EH (cell line): ENCODE measurements around the gene TEX19.
"Not testable (repeated sequence)": the region's sequence is repeated elsewhere in the genome, so short reads cannot be mapped to it uniquely, and the experiment has no call there.

Experiments used
- DNase-seq: peaks from one replicate; pipeline ENCODE4 v3.0.0-alpha.2; 2015; ENCODE audit warnings: low read depth

The TEX19 gene

DNA sequence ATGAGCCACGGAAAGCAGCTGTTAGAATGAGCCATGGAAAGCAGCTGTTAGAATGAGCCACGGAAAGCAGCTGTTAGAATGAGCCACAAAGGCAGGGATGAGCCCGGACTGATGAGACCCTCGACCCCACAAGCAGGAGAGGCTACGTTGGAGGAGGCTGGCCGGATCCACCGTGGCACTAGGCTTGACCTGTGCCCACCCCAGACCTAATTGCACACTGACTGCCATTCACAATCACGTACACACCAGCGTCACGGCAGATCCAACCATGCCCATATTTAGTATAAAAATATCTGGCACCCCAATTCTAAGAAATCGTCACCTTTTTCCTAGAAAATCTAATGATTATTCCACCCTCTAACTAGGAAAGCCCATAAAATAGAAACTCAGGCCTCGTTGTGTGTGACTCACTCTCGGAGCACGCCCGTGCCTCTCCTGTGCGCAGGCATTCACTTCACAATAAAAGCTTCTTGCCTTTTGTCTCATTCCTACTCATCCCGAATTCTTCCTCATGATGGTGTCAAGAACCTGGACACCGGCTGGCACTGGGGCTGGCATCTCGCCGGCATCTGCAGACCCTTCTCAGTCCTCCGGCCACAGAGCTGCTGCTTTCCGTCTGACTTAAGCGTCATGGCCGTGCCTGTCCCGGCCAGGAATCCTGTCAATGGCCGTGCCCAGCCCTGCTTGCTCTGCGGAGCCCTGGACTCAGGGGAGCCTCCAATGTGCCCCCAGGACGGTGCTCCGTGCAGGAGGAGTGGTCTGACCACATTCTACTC, 20.0 kb upstream of the TEX19 start:
- peak; percentile 82 for DNase-seq

DNA sequence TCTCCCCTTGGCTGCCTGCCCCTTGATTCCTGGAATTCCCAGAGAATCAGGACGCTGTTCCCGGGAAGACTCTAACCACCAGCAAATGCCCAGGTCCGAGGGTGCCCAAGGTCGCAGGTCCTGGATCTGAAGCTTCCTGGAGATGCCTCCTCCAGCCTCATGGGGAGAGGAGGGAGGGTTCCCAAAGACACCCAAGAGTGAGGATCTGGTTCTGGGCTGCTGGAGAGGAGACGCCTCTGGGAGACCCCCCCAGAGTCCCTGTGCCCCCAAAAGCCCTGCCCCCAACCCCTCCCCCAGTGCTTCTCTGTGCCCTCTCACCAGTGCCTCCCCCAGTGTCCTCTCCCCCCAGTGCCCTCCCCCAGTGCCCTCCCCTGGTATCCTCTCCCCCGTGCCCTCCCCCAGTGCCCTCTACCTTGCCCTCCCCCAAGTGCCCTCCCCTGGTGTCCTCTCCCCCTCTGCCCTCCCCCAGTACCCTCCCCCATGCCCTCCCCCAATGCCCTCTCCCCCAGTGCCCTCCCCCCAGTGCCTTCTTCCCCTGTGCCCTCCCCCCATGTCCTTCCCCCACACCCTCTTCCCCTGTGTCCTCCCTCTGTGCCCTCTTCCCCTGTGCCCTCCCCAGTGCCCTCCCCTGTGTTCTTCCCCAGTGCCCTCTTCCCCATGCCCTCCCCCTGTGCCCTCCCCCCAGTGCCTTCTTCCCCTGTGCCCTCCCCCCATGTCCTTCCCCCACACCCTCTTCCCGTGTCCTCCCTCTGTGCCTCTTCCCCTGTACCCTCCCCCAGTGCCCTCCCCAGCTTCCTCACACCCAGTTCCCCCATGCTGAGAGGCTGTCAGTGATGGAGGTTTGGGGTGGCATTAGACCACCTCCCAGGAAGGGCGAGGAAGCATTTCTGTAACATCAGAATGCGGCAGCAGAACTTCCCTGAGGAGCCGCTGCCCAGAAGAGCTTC, 19.1 kb upstream of the TEX19 start:
- no peak for DNase-seq

DNA sequence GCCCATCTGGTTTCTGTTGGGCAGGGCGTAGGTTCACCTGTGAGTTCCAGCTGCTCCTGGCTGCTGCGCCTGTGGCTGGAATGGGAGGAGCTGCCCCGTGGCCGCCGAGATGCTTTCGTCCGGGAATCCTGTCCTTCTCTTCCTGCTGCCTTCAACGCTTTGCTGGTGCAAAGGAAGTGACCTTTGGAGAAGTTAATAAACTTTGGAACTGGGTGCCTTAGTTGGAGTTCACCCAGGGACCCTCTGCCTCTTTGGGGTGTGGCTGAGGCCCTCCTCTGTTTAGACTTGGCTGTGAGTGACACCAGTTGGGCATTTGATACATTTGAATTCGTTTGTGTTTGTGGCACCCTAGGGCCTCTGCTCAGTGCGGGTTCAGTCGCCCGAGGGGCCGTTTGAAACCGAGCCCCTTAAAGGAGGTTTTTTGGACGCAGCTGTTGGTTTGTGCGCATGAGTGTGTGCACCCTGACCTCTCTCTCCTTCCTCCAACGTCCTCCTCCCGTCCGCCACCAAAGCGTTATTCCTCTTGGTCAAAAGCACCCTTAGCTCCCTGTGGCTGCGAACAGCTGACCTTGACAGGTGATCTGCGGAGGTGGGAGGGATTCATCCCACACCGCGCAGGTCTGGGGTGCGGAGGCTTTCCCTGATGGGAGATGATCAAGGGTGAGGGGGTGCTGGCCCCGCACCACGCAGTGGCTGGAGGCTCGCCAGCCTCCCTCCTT, 16.5 kb upstream of the TEX19 start:
- DNase-seq, result no peak

DNA sequence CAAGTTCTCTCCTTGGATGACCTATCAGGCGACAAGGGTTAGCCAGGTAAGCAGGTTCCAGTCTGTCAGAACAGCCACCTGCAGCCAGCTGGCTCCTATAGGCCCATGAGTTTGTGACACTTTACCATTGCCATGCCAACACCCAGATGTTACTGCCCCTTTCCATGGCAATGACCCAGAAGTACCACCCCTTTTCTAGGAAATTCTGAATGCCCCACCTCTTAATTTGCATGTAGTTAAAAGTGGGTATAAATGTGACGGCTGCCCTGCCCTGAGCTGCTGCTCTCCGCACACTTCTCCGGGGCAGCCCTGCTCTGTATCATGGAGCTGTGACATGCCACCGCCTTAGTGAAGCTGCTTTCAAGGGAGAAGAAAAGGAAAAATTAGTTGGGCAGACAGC, 15.5 kb upstream of the TEX19 start:
- DNase-seq, result no peak

DNA sequence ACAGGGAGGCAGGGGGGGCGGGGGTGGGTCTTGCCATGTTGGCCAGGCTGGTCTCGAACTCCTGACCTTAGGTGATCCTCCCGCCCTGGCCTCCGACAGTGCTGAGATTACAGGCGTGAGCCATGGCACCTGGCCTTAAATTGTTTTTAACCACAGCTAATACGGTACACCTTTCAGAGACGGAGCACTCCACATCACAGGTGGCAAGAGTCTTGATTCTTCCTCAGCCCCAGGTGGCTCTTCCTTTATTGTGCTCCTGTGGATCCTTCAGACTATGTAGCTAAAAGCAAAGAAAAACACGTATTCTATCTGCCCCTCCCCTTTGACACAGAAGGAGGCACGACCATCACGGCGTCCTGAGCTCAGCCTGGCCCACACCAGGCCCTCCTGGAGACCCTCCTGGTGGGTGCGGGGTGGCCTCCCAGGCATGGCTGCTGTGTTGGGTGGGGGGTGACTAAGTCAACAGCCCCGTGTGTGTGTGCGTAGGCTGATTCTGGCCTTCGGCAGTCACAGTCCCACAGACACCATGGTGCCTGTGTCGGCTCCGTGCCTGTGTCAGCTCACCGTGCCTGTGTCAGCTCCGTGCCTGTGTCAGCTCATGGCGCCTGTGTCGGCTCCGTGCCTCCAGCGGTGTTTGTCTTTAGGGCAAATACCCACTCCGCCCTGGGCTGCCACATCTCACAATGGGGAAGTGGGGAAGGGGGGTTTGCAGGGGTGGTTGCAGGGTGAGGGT, 14.7 kb upstream of the TEX19 start:
- DNase-seq, result no peak

DNA sequence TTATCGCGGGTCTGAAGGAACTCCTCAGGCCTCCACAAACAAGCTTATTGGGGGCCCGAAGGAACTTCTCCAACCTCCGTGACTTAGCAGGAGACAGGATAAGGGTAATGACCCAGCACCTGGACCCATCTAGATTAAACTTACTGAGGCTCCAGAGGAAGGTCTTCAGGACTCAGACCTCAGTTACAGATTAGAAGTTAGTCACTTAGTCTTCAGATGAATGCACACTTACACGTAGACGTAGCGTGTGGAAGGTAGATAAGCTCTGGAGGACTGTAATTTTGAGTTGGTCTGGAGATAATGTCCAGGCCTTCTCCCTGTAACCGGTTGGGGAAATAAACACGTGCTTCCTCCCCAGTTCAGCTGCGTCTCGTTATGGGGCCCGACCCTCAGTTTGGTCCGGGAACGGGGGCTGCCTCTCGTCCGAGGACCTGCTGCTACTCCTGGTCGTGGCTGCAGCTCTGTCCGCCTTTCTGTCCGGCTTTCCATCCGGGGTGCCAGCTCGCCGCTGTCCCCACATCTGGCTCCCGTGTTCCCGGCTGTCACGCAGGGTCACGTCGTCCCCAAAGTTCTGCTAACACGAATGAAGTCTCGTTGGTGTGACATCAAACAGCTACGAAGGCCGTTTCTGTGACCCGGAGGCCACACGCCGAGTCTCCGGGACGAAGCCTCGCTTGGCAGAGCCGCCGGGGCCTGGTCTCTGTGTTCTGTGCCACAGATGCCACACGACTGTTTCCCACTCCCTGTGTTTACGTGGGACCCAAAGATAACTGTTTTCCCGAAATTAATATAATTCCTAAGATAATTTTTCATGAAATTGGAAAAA, 13.7 kb upstream of the TEX19 start:
- DNase-seq, result no peak

DNA sequence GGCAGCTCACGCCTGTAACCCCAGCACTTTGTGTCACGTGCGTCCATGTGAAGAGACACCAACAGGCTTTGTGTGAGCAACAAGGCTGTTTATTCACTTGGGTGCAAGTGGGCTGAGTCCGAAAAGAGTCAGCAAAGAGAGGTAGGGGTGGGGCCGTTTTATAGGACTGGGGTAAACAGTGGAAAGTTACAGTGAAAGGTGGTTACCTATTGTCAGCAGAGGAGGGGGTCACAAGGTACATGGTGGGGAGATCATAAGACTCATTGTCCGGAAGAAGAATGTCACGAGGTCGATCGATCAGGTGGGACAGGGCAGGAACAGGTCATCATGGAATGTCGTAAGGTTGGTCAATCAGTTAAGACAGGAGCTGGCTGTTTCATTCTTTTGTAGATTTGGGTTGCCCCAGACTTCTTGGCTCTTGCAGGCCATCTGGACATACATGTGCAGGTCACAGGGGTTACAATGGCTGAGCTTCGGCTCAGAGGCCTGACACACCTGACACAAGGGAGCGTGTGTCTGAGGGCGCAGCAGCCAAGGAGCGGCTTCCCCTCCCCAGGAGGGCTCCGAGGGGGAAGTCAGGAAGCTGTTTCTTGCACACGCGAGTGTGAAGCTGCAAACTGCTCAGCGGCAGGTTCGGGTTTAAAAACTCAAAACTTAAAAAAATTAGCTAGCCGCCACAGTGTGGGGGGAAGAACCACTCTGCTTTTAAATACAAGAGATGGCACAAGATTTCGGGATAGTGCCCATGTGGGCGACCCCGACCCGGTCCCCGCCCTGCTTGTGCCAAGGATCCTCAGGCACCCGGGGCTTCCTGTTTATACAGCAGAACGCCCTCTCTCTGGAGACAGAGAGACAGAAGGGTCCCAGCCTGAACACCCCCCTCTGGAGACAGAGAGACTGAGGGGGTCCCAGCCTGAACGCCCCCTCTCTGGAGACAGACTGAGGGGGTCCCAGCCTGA, 12.4 kb upstream of the TEX19 start:
- DNase-seq, result no peak

DNA sequence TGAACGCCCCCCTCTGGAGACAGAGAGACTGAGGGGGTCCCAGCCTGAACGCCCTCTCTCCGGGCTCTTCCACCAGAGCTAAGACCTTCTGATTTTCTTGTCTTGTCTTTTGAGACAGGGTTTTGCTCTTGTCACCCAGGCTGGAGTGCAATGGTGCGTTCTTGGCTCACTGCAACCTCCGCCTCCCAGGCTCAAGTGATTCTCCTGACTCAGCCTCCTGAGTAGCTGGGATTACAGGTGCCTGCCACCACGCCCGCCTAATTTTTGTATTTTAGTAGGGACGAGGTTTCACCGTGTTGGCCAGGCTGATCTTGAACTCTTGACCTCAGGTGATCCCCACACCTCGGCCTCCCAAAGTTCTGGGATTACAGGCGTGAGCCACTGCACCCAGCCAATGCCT, 11.1 kb upstream of the TEX19 start:
- DNase-seq, result not testable (repeated sequence)

DNA sequence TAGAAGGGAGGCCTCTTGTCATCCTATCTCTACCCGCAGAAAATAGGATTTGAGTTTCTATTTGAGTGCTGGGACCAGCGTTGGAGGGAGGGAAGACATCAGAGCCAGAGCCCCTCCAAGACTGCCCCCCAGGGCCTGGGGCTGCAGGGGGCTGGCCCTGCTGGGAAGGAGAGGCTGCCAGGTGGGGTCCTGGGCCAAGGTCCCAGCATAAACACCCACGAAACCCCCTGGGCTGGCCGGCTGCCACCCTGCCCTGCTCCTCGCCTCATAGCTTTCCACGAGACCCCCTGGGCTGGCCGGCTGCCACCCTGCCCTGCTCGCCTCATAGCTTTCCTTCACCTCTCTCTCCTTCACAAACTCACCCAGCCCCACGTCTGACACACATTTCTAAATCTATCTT, 10.6 kb upstream of the TEX19 start:
- no peak for DNase-seq

DNA sequence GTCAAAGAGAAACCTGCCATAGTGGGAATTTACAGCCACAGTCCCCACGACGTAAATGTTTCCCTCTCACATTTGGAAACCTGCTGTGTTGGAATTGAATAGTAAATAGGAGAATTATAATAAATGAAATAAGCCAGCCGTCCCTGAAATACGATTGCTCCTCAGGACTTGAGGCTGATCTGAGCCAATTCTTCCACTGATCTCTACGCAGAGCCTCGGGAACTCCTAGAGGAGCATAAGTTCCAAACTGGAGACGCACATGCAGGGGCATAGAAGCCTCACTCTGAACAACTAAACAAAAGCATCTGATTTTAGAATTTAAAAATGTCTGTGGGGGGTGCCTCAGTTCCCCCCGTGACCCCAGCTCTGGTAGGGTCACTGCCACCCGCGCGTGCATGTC, 10.2 kb upstream of the TEX19 start:
- DNase-seq, result no peak

DNA sequence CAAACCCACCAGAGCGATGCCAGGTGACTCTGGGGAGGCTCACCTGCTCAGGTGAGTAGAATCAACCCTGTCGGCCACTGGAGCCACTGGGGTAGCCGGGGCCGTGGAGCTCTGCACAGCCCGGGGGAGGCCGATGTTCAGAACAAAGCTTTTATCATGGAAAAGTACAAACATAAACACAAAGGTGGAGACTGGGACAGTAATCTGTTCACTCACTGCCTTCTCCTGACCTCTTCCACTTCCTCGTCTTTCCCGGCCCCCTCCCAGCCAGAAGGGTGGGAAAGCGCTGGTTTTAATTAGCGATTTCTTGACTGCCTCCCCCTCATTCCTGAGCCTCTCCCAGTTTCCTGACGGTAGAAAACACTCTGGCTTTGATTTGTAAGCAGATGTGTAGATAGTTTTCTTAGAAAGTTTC, 9.8 kb upstream of the TEX19 start:
- DNase-seq, result peak; percentile 68

DNA sequence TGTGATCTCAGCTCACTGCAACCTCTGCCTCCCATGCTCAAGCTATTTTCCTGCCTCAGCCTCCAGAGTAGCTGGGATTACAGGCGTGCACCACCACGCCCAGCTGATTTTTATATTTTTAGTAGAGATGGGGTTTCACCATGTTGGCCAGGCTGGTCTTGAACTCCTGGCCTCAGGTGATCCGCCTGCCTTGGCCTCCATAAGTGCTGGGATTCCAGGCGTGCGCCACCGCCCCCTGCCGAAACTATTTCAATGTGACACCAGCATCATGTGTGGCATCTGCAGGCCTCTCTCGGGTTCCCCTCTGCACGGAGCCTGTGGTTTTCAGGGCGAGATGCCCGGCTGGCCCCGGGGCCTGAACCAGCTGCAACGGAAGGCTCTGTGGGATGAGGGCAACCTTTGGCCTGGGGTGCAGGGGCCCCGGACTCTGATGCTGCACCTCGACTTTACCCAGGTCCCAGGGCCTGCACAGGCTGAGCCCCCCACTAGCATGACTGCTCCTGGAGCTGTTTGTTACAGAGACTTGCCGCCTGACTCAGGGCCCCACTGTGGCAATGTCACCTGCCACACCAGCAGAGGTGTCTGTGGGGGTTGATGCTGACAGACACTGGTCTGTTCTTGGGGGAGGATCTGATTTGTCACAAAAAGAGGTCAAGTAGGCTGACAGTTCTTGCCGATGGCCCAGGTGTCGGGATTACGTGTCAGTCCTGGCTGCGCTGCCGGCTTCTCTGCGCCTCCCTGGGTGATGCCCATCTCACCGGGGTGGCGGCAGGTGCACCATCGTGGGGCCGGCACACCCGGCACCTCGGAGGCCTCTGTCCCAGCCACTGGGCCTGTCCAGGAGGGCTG, 8.6 kb upstream of the TEX19 start:
- peak; percentile 35 for DNase-seq

DNA sequence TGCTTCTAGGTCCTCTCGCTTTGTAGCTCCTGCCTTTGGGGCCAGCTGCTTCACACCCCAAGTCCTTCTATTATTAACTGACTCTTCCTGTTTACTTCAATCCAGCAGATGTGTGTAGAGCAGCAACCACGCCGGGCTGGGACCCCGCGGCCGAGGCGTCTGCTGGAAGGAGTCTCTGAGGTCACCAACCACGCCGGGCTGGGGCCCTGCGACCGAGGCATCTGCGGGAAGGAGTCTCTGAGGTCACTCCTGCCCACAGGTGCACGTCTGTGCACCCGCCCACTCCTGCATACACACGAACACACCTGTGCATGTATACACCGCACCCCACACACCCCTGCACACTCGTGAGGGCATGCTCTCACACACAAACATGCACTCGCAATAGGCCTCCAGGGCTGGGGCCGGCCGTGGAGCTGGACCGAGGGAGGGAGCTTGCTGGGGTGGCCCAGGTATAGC, 7.8 kb upstream of the TEX19 start:
- DNase-seq, result no peak

DNA sequence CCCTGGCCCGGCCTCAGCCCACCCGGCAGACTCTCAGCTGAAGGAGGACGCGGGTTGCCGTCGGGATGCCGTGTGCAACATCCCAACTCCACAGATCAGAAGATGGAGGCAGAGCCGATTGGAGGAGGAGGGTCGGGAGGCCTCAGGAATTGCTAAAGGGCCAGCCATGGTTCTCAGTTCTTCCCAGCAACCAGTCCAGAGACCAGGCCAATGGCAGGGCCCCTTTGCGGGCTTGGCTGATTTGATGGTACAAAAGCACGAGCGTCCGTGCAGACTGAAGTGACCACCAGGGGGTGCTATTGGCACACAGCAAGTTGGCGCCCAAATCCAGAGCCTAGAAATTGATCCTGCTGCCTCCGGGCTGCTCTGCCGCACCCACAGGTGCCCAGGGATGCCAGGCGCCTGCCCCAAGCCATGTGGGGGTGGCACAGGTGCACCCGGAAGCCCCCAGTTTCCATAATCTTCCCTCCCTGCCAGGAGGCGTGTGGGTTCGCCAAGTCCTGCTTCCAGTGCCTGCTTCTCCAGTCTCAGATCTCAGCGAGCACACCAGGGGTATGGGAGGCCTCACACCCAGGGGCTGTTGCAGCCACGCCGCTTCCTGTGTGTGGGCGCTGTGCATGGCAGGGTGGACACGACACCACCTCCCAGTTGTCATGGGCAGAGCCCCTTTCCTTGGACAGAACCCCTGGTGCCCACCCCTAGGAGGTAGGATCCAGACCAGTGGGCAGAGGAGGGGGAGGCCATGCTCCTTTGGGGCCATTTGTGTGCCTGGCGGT, 7.1 kb upstream of the TEX19 start:
- peak; percentile 82 for DNase-seq

DNA sequence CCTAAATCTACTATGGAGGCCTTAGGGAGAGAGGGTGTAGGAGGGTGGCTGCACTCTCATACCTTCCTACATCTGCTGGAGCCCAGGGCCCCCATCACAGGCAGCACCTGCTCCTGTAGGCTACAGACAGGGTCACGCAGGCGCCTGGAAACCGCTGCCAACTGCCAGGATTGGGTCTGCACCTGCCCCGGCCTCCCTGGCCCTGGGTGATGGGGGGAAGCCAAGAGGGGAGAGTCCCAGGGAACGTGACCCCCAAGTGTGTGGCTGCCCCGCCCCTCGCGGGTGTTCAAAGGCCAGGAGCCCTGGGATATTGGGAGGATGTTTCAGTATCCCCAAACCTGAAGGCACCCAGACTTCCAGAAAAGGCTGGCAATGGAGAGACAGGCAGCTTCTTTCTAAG, 5.6 kb upstream of the TEX19 start:
- no peak for DNase-seq

DNA sequence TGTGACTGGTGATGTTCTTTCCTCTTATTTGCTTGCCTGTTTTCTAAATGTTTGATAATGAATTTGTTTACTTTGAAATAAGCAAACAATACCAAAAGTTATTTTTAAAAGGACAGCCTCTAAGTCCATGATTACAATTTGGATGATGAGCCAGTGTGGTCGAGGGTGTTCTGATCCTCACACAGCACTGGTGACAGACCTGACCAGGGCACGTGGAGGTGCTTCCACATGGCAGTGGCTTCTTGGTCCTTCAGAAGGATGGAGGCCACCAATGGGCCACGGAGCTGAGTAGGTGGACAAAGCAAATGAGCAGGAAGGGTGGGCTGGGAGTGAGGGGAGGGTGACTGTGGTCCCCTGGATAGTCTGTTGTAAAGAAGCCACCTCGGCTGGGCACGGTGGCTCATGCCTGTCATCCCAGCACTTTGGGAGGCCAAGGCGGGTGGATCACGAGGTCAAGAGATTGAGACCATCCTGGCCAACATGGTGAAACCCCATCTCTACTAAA, 4.2 kb upstream of the TEX19 start:
- no peak for DNase-seq

DNA sequence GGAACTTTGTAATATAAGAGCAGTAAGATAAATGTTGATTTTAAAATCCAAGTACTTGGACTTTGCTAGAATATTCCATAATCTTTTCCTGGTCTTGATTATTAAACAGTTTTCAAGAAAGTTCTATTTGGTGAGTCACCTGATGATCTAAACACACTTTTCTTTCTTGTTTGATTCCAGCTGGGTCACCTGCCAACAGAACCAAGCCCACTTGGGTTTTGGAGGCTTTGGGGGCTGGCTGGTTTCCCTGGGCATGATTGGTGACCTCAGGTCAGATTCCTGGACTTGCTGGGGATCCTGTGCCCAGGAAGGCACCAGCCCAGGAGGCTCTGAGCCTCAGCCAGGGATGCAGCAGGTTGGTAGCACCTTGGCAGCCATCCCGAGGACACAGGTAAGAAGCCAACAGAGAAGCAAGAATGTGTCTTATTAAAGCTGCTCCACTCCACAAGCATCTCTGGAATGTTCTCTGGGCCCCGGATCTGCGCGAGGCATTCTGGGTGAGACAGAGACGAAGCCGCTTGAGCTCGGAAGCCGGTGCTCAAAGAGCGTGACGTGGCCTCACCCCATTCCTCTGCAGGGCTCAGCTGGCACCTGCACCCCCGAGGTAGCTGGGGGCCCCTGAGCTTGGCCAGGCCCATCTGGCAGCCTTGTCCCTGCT, 3.1 kb upstream of the TEX19 start:
- no peak for DNase-seq
